ENCODE measurements around the gene NPAT. TPM values are rescaled to one million over a fixed set of nuclear protein-coding genes. Genes with fewer than 3 reads are reported as not detected.

The NPAT gene
- total RNA-seq, 1 donor from 2014 or later, result 15.2 TPM

DNA sequence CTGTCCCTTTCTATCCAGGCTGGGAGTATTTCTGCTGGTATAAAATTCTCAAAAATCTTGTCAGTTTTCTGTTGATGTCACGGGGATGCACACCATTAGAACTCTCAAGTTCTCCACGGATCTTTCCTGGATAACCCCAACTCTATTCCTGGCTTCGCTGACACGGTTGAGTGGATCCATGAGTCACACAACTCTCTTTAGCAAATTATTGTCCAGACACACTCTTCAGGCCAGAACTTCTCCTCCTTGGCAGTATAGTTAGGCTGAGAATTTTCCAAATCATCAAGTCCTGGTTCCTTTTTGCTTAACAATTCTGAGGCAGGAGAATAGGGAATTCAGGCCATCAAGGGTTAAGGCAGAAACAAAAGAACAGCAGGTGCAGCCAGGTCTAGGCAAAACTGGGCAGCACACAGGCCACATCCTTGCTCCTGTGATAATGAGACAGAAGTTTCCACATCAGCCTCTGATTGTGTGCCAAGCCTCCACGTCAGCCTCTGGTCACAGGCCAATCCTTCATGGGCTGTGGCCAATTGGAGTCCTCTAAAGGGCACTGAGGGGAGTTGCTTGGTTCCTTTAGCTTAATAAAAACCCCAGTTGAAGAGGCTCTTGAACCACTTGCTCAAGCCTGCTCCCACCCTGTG lies 106.8 kb downstream of the NPAT start:
- peak overlapping the region; percentile 72 for H3K27ac ChIP-seq
- TF ChIP-seq POLR2A (IDR thresholded peaks at IDR 0.05) (no peak), POLR2AphosphoS5 (IDR thresholded peaks at IDR 0.05; ENCODE audit: insufficient read depth in 1 of 2, low read depth in 1 of 2) (peak; percentile 28 to 61)
- TF ChIP-seq, protein P1, sequence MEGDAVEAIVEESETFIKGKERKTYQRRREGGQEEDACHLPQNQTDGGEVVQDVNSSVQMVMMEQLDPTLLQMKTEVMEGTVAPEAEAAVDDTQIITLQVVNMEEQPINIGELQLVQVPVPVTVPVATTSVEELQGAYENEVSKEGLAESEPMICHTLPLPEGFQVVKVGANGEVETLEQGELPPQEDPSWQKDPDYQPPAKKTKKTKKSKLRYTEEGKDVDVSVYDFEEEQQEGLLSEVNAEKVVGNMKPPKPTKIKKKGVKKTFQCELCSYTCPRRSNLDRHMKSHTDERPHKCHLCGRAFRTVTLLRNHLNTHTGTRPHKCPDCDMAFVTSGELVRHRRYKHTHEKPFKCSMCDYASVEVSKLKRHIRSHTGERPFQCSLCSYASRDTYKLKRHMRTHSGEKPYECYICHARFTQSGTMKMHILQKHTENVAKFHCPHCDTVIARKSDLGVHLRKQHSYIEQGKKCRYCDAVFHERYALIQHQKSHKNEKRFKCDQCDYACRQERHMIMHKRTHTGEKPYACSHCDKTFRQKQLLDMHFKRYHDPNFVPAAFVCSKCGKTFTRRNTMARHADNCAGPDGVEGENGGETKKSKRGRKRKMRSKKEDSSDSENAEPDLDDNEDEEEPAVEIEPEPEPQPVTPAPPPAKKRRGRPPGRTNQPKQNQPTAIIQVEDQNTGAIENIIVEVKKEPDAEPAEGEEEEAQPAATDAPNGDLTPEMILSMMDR (IDR thresholded peaks at IDR 0.05), result no peak
- no peaks in the 10 kb centered on the region for H3K9me3 ChIP-seq
- no peaks in the 10 kb centered on the region for H3K27me3 ChIP-seq
- H3K4me1 ChIP-seq, result peaks cover 13% of the 10 kb centered on the region
- no peaks in the 10 kb centered on the region for H3K36me3 ChIP-seq
- no peak overlapping the region for H3K4me3 ChIP-seq
- DNase-seq (ENCODE audit: extremely low spot score in 2 of 2), result peak in 1 of 2 donors; percentile 93
- intact Hi-C loops (cut with DNase I), result no loop called here

DNA sequence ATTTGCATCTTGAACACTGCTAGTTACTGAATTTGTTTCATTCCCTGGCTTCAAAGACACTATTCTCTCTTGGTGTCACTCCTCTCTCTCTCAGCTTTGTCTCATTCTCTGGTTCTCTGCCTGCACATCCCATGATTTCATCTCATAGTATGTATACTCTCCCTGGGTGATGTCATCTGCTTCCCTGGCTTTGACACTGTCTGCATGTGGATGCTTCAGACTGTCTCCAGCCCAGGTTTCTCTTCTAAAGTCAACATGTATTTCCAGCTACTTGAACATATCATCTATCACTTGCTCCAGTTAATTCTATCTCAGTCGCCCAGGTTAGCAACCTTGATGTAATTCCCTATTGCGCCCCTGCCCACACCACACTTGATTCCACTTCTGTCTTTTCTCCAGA lies 110.4 kb downstream of the NPAT start:
- H3K36me3 ChIP-seq, result no peaks in the 10 kb centered on the region
- intact Hi-C loops (cut with DNase I), result no loop called here
- H3K27me3 ChIP-seq, result no peaks in the 10 kb centered on the region
- H3K9me3 ChIP-seq, result no peaks in the 10 kb centered on the region
- H3K4me3 ChIP-seq, result no peak overlapping the region
- no peak overlapping the region for H3K27ac ChIP-seq
- no peak for DNase-seq (ENCODE audit: extremely low spot score in 2 of 2)
- H3K4me1 ChIP-seq, result peaks cover 13% of the 10 kb centered on the region
- TF ChIP-seq POLR2A (IDR thresholded peaks at IDR 0.05) (no peak), POLR2AphosphoS5 (IDR thresholded peaks at IDR 0.05; ENCODE audit: insufficient read depth in 1 of 2, low read depth in 1 of 2) (no peak)
- TF ChIP-seq, protein P1 (IDR thresholded peaks at IDR 0.05), result no peak

DNA sequence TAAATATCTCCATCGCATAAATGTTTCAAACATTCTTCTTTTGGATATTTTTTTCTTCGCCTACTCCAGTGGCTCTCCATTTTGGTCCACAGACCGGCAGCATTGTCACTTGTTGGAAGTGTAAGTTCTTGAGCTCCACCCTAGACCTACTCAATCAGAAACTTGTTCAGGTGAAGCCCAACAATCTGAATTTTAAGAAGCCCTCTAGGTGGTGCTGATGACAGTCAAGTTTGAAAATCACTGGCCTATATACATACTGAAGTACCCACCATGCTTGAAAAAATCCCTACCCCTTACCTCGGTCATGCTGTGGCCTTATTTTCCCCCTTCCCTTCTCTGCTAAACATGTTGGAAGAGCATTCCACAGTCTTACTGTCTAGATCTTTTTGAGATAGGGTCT lies 111.3 kb downstream of the NPAT start:
- H3K36me3 ChIP-seq, result no peaks in the 10 kb centered on the region
- TF ChIP-seq POLR2AphosphoS5 (IDR thresholded peaks at IDR 0.05; ENCODE audit: insufficient read depth in 1 of 2, low read depth in 1 of 2) (no peak), POLR2A (IDR thresholded peaks at IDR 0.05) (no peak)
- TF ChIP-seq, protein P1 (IDR thresholded peaks at IDR 0.05), result no peak
- no peaks in the 10 kb centered on the region for H3K9me3 ChIP-seq
- H3K27ac ChIP-seq, result no peak overlapping the region
- H3K4me1 ChIP-seq, result peaks cover 10% of the 10 kb centered on the region
- no peak for DNase-seq (ENCODE audit: extremely low spot score in 2 of 2)
- H3K4me3 ChIP-seq, result no peak overlapping the region
- intact Hi-C loops (cut with DNase I), result no loop called here
- no peaks in the 10 kb centered on the region for H3K27me3 ChIP-seq

Small RNA genes lying within 50 kb of the gene (small RNA-seq; reads per million reads assigned to genes)
- gene RF00019, result not detected

Other genes with a start within 250 kb of the NPAT start
- 31.2 TPM for gene CUL5, start 213.7 kb downstream of the NPAT start, total RNA-seq
- gene ACAT1, start 101.1 kb downstream of the NPAT start, total RNA-seq, result 71.0 TPM
- 59.9 TPM for gene ATM, start 429 bp upstream of the NPAT start, total RNA-seq
- 0.25 TPM for gene C11orf65, start 244.9 kb upstream of the NPAT start, total RNA-seq